ENCODE data around the gene UBQLN2. TPM values are rescaled to one million over a fixed set of nuclear protein-coding genes. Genes with fewer than 3 reads are reported as not detected.
A peak's percentile ranks its signal among the peaks of the same experiment; 100 is the strongest.

The UBQLN2 gene
- total RNA-seq (2021; fragmentation: NEBNext Ultra II Directional; extraction: Animal tissue kit (Norgen Biotek cat#: 25700)) (35.1 and 35.3 TPM in 2 replicates), polyA plus RNA-seq (2011; rRNA removed) (20.7 and 21.0 TPM in 2 replicates), polyA minus RNA-seq (2011; rRNA and poly(A)+ RNA removed) (32.8 and 34.3 TPM in 2 replicates)
- polyA plus RNA-seq (2011; cell fraction: cytosol; rRNA removed) = 18.7 TPM
- 17.8 TPM for polyA plus RNA-seq (2011; cell fraction: nucleus; rRNA removed)
- polyA plus RNA-seq (2012, experiment 1 of 2) = 17.5 to 21.5 TPM (median 18.8 TPM) in 4 replicates
- polyA plus RNA-seq (2012, experiment 2 of 2) = 10.8 TPM
- polyA plus RNA-seq (2013, experiment 1 of 2) = 19.8 TPM
- 18.3 TPM for polyA plus RNA-seq (2013, experiment 2 of 2)
- polyA minus RNA-seq (2011; cell fraction: cytosol; rRNA and poly(A)+ RNA removed) = 24.8 TPM
- 37.6 TPM for polyA minus RNA-seq (2011; cell fraction: nucleus; rRNA and poly(A)+ RNA removed)
- long read RNA-seq, experiment 1, full-length matches to known transcripts = 40 of 41 reads
- long read RNA-seq, experiment 1, partial matches to known transcripts = 0 of 41 reads
- long read RNA-seq, experiment 1, other reads (novel, unspliced or antisense) = 1 of 41 reads
- long read RNA-seq, experiment 2, full-length matches to known transcripts = 8 of 8 reads
- long read RNA-seq, experiment 2, partial matches to known transcripts = 0 of 8 reads
- long read RNA-seq, experiment 2, other reads (novel, unspliced or antisense) = 0 of 8 reads

GRCh38 chrX:56563231-56564161, at the start of gene UBQLN2:
Gene UBQLN2, plus strand, starts transcription at chrX:56563627. Its CDS starts 247 bp downstream, at chrX:56563874.
- Histone ChIP-seq H3K4me3 (ENCODE audit: extremely low read depth in 1 of 4, insufficient read depth in 2 of 4, low read depth in 3 of 4, low read length in 4 of 4) (peak within 1 kb of the TSS; percentile 78 to 91 (median 82)), H3K4ac (replicated peaks; ENCODE audit: insufficient read length, low read depth, low read length) (peak within 1 kb of the TSS; percentile 38), H4K5ac (ENCODE audit: insufficient read length, low read depth, low read length) (peak within 1 kb of the TSS; percentile 76), H2BK20ac (ENCODE audit: low read length) (no peak within 1 kb of the TSS), H3K23me2 (ENCODE audit: low read depth, low read length) (peaks cover 4% of the 10 kb centered on the region; the same call in 1 of the 2 replicates), H3K79me2 (ENCODE audit: control insufficient read depth in 1 of 2, insufficient read depth in 2 of 2, low read length in 2 of 2) (peaks cover 12 to 46% of the 10 kb centered on the region in 2 experiments), H2BK120ac (replicated peaks; ENCODE audit: low read depth, low read length) (peak within 1 kb of the TSS; percentile 78), H2AFZ (ENCODE audit: low read length) (peak within 1 kb of the TSS; percentile 83), H3K9me3 (ENCODE audit: insufficient read depth in 2 of 2, low read depth in 1 of 2, low read length in 1 of 2) (no peaks in the 10 kb centered on the region), H3K4me2 (ENCODE audit: insufficient read depth in 1 of 2, low read depth in 2 of 2, low read length in 2 of 2) (peak within 1 kb of the TSS; percentile 88 to 90), H4K8ac (ENCODE audit: extremely low read depth, insufficient read depth, low read length) (peak within 1 kb of the TSS; percentile 86; the same call in 1 of the 2 replicates), H2BK5ac (ENCODE audit: low read depth, low read length) (peak within 1 kb of the TSS; percentile 81), H3K79me1 (ENCODE audit: low read depth, low read length) (no peaks in the 10 kb centered on the region), H3K27ac (ENCODE audit: low read depth, low read length) (peak within 1 kb of the TSS; percentile 86; the same call in 1 of the 2 replicates), H2BK12ac (ENCODE audit: low read depth, low read length) (no peak within 1 kb of the TSS), H3K14ac (ENCODE audit: insufficient read length) (no peak within 1 kb of the TSS), H4K20me1 (replicated peaks in 1 of 2; ENCODE audit: control insufficient read depth in 1 of 2, insufficient read depth in 2 of 2, low read length in 2 of 2) (peaks cover 2 to 5% of the 10 kb centered on the region in 2 experiments), H3K9ac (replicated peaks in 1 of 4; ENCODE audit: extremely low read depth in 1 of 4, low read depth in 3 of 4, low read length in 3 of 4) (peak within 1 kb of the TSS; percentile 72 to 96 (median 82)), H2AK5ac (ENCODE audit: low read depth, low read length) (no peak within 1 kb of the TSS; the same call in 1 of the 2 replicates), H2BK15ac (ENCODE audit: low read length) (no peak within 1 kb of the TSS), H3K27me3 (replicated peaks in 1 of 4; ENCODE audit: control insufficient read depth in 3 of 4, extremely low read depth in 1 of 4, insufficient read depth in 3 of 4, low read length in 3 of 4) (no peaks in the 10 kb centered on the region), H3K36me3 (ENCODE audit: control insufficient read depth in 2 of 4, insufficient read depth in 4 of 4, low read length in 3 of 4) (no peaks in the 10 kb centered on the region; a peak in 1 of 8 replicates), H3K23ac (ENCODE audit: insufficient read length) (no peak within 1 kb of the TSS), H3K18ac (ENCODE audit: extremely low read depth, low read length) (peak within 1 kb of the TSS; percentile 48), H3K4me1 (replicated peaks in 1 of 4; ENCODE audit: control insufficient read depth in 3 of 4, insufficient read depth in 4 of 4, low read length in 3 of 4) (no peaks in the 10 kb centered on the region), H4K91ac (replicated peaks; ENCODE audit: insufficient read length, low read length) (no peak within 1 kb of the TSS), H3K56ac (replicated peaks; ENCODE audit: insufficient read length, low read depth, low read length) (peak within 1 kb of the TSS; percentile 30)
- ChIA-PET CTCF (ENCODE audit: partially characterized antibody) (interaction anchor here (0.9 kb wide), 1 partner anchor 163 kb away, joined by 4 read pairs; no protein-coding TSS in a partner anchor), POLR2A (ENCODE audit: partially characterized antibody) (interaction anchor here (1.4 to 1.7 kb wide), 2 partner anchors 12 to 165 kb away, joined by 3 read pairs; no protein-coding TSS in a partner anchor)
- WGBS, 2 experiments (ENCODE audit: extremely low coverage in 1 of 2, insufficient coverage in 1 of 2, insufficient read length in 1 of 2, insufficient replicate concordance in 2 of 2, low coverage in 1 of 2, low lambda C conversion rate in 2 of 2, missing lambda C conversion rate in 1 of 2) = 0% methylated on average over 9 of the region's 70 CpGs; no CpG with 5 or more reads in 1 of the 2 experiments
- FAIRE-seq (no peak), DNase-seq (ENCODE audit: low read depth in 1 of 2, low spot score in 2 of 2) (peak in 1 of 2 experiments; percentile 64)
- TF ChIP-seq RAD21 (IDR thresholded peaks at IDR 0.05 in 1 of 2, conservative IDR thresholded peaks at IDR 0.05 in 1 of 2; ENCODE audit: low read depth in 2 of 2, low read length in 2 of 2) (no peak), SUZ12 (IDR thresholded peaks at IDR 0.05; ENCODE audit: low read length) (no peak), GTF2F1 (IDR thresholded peaks at IDR 0.05; ENCODE audit: borderline replicate concordance, low read depth, low read length) (no peak), HDAC2 (IDR thresholded peaks at IDR 0.05; ENCODE audit: borderline replicate concordance in 1 of 2, low read depth in 2 of 2, low read length in 2 of 2) (no peak), SIRT6 (IDR thresholded peaks at IDR 0.05; ENCODE audit: low read length) (no peak), GABPA (IDR thresholded peaks at IDR 0.05; ENCODE audit: borderline replicate concordance, insufficient read depth, low read length) (no peak), POLR2A (IDR thresholded peaks at IDR 0.05; ENCODE audit: control extremely low read depth in 1 of 2, low read depth in 2 of 2, low read length in 2 of 2) (peak; percentile 87 to 89)

Data from H1 (cell line).